ENCODE data around the gene ICOS. TPM values are rescaled to one million over a fixed set of nuclear protein-coding genes. Genes with fewer than 3 reads are reported as not detected.

Gene ICOS
- total and polyA plus RNA-seq, 2 donors (not counting 3 experiments of a cell fraction or from before 2014, with no cell fraction given) = not detected

- Histone ChIP-seq H3K4me3 (replicated peaks in 1 of 3; ENCODE audit: insufficient read depth in 1 of 3, low read depth in 1 of 3, low read length in 3 of 3) (no peak overlapping the region), H3K27me3 (ENCODE audit: control insufficient read depth in 2 of 2, insufficient read depth in 2 of 2, low read length in 2 of 2) (peaks cover 7 to 9% of the 10 kb centered on the region in 2 experiments), H3K9me1 (replicated peaks; ENCODE audit: control insufficient read depth, extremely low read depth, insufficient read depth, low read length) (no peaks in the 10 kb centered on the region), H3K36me3 (ENCODE audit: control insufficient read depth in 2 of 2, extremely low read depth in 1 of 2, insufficient read depth in 2 of 2, low read length in 2 of 2) (no peaks in the 10 kb centered on the region), H3K9me3 (replicated peaks; ENCODE audit: control insufficient read depth, insufficient read depth, low read length) (no peaks in the 10 kb centered on the region), H3K27ac (ENCODE audit: insufficient read depth, low read depth, low read length) (no peak overlapping the region), H2AFZ (ENCODE audit: low read depth, low read length) (no peak overlapping the region), H3K79me2 (ENCODE audit: control insufficient read depth, insufficient read depth, low read length) (no peaks in the 10 kb centered on the region), H3K4me1 (ENCODE audit: control insufficient read depth, extremely low read depth, insufficient read depth, low read length) (no peaks in the 10 kb centered on the region), H4K20me1 (replicated peaks; ENCODE audit: control insufficient read depth, extremely low read depth, insufficient read depth, low read length) (no peaks in the 10 kb centered on the region), H3K9ac (replicated peaks; ENCODE audit: extremely low read depth, insufficient read depth, low read length) (no peak overlapping the region), H3K4me2 (ENCODE audit: insufficient read depth, low read length) (no peak overlapping the region)
- dilution Hi-C loops (cut with MboI; ENCODE audit: extremely low pct_ligation_motif_present, low sequenced_read_pairs) = no loop called here
- BruUV-seq (replicated peaks) = no TSS peak
- FAIRE-seq = no peak
- intact Hi-C loops (cut with micrococcal nuclease) = no loop called here
- ChIA-PET CTCF (no interaction called here), POLR2A (no interaction called here)
- no peak for TF ChIP-seq MYC (IDR thresholded peaks at IDR 0.05; ENCODE audit: low read depth, low read length)
- no peak for TF ChIP-seq JUN (IDR thresholded peaks at IDR 0.05; ENCODE audit: borderline replicate concordance, insufficient read depth, insufficient read length, low read depth)
- TF ChIP-seq FOS (IDR thresholded peaks at IDR 0.05; ENCODE audit: borderline replicate concordance, insufficient read depth, low read length) = no peak
- no peak for TF ChIP-seq GATA2 (IDR thresholded peaks at IDR 0.05; ENCODE audit: insufficient read depth, insufficient read length, low read depth, low read length)
- no peak for TF ChIP-seq CTCF (IDR thresholded peaks at IDR 0.05; ENCODE audit: extremely low read depth in 1 of 2, insufficient read depth in 1 of 2, low read depth in 1 of 2, low read length in 2 of 2)
- TF ChIP-seq, protein P1, sequence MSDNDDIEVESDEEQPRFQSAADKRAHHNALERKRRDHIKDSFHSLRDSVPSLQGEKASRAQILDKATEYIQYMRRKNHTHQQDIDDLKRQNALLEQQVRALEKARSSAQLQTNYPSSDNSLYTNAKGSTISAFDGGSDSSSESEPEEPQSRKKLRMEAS (IDR thresholded peaks at IDR 0.05; ENCODE audit: insufficient read depth, insufficient read length) = no peak
- no peak for TF ChIP-seq POLR2A (IDR thresholded peaks at IDR 0.05; ENCODE audit: low read depth, low read length)
- TF ChIP-seq POLR2AphosphoS5 (IDR thresholded peaks at IDR 0.05; ENCODE audit: insufficient read depth, low read depth, low read length) = no peak
- TF ChIP-seq EZH2 (IDR thresholded peaks at IDR 0.05; ENCODE audit: borderline replicate concordance, low read depth, low read length, severe bottlenecking) = no peak
- no peak for DNase-seq (ENCODE audit: low read depth, low spot score)
These were observed 71.8 kb downstream of the ICOS start for GRCh38 chr2:204008352-204008751.
